Loucy (cell line): ENCODE measurements around the gene MAB21L1.

Source experiments
- CTCF ChIP-seq: fragments of 200-600 bp; sonication (generic); conservative IDR thresholded peaks from 2 replicates; pipeline ENCODE4 v1.5.1; 2014; ENCODE audit warnings: mild to moderate bottlenecking, antibody characterized with exemption, low read length
- EZH2phosphoT487 ChIP-seq: fragments of 200-600 bp; IDR thresholded peaks from 2 replicates; pipeline ENCODE4 v1.6.1; 2018; ENCODE audit warnings: antibody characterized with exemption, mild to moderate bottlenecking, moderate library complexity, borderline replicate concordance

- TF ChIP-seq CTCF (no peak), EZH2phosphoT487 (no peak)
Measured at GRCh38 chr13:35485424-35485823, 8.9 kb upstream of the MAB21L1 start.
